Thymus (tissue), 11 donors: ENCODE measurements around the gene UBTD2. TPM values are rescaled to one million over a fixed set of nuclear protein-coding genes. Genes with fewer than 3 reads are reported as not detected.

ENCODE experiments used
- DNase-seq, 9 donors: peaks; one replicate each; pipeline ENCODE4 v3.0.0-alpha.2; 2013; ENCODE audit warnings: low spot score in 9 of 9, low read depth in 6 of 9, missing footprints in 1 of 9
- H3K27ac ChIP-seq, 2 donors: one replicate each; pipeline ENCODE4 v1.5.1; 2013; ENCODE audit warnings: control low read depth in 1 of 2, low read depth in 1 of 2, low read length in 1 of 2, mild to moderate bottlenecking in 1 of 2, moderate library complexity in 1 of 2
- H3K27me3 ChIP-seq, 2 donors: one replicate each; pipeline ENCODE4 v1.5.1; 2013; ENCODE audit warnings: low read length in 1 of 2; ENCODE audit not compliant: control insufficient read depth in 2 of 2, insufficient read depth in 1 of 2
- H3K36me3 ChIP-seq, 2 donors: one replicate each; pipeline ENCODE4 v1.5.1; 2013; ENCODE audit warnings: low read length in 1 of 2, mild to moderate bottlenecking in 1 of 2, moderate library complexity in 1 of 2; ENCODE audit not compliant: control insufficient read depth in 2 of 2, insufficient read depth in 2 of 2
- H3K4me1 ChIP-seq, 2 donors: one replicate each; pipeline ENCODE4 v1.5.1; 2013; ENCODE audit warnings: low read length in 2 of 2; ENCODE audit not compliant: control insufficient read depth in 2 of 2, insufficient read depth in 2 of 2
- H3K4me3 ChIP-seq, 2 donors: one replicate each; pipeline ENCODE4 v1.5.1; 2013; ENCODE audit warnings: low read length in 2 of 2, control low read depth in 1 of 2, mild to moderate bottlenecking in 1 of 2
- H3K9me3 ChIP-seq, 2 donors: one replicate each; pipeline ENCODE4 v1.5.1; 2013; ENCODE audit warnings: low read length in 1 of 2, mild to moderate bottlenecking in 1 of 2; ENCODE audit not compliant: control insufficient read depth in 2 of 2, insufficient read depth in 1 of 2
- WGBS: extraction: QIAGEN DNeasy Blood & Tissue Kit; methylation state at CpG from one replicate; pipeline ENCODE4 v1.1.7; 2013; 5-methylcytosine and 5-hydroxymethylcytosine counted together
- polyA plus RNA-seq: library from polyadenylated mRNA; stranded (reverse); fragments of 200-250 nt; gene quantifications from one replicate; pipeline ENCODE4 v1.2.3, GENCODE V29; 2013
- total RNA-seq: library from RNA; stranded (reverse); fragments of 120-200 nt; gene quantifications from one replicate; pipeline ENCODE4 v1.2.4, GENCODE V29; 2013
- donor health status: healthy.

UBTD2 gene
- total and polyA plus RNA-seq, 2 donors: 13.2 to 17.8 TPM

- Histone ChIP-seq H3K27me3 (peaks cover 2 to 4% of the 10 kb centered on the region in 2 donors), H3K4me3 (peak overlapping the region; percentile 80 to 91), H3K9me3 (no peaks in the 10 kb centered on the region), H3K27ac (peak overlapping the region; percentile 64 to 78), H3K4me1 (peaks cover 3 to 11% of the 10 kb centered on the region in 2 donors), H3K36me3 (no peaks in the 10 kb centered on the region)
- under 1% methylated on average over 79 of the region's 79 CpGs for WGBS
- DNase-seq: peak in 7 of 9 donors; percentile 29 to 83 (median 70)
Observed at GRCh38 chr5:172283862-172284610, 472 bp upstream of the UBTD2 start.

GRCh38 chr5:172282272-172283019, 1.1 kb downstream of the UBTD2 start:
- WGBS: 26% methylated on average over 13 of the region's 13 CpGs
- Histone ChIP-seq H3K27ac (no peak overlapping the region), H3K9me3 (no peaks in the 10 kb centered on the region), H3K4me3 (peak overlapping the region; percentile 80 to 91), H3K36me3 (no peaks in the 10 kb centered on the region), H3K27me3 (peaks cover 2 to 4% of the 10 kb centered on the region in 2 donors), H3K4me1 (peaks cover 3 to 11% of the 10 kb centered on the region in 2 donors)
- peak in 1 of 9 donors; percentile 8 for DNase-seq

DNA sequence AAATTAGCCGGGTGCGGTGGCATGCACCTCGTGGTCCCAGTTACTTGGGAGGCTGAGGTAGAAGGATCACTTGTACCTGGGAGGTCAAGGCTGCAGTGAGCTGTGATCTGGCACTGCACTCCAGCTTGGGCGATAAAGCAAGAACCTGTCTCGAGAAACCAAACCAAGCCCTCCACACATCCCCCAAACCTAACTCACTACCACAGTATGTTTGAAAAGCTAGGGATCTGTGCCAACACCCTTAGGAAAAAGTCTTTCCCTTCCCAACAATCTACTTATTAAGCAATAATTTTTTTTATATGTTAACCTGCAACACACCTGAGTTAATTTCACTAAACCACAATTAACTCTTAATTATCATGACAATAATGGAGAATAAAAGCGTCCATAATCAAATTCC, 2.2 kb downstream of the UBTD2 start:
- WGBS: 93% methylated on average over 6 of the region's 6 CpGs
- H3K4me3 ChIP-seq: no peak overlapping the region
- no peak overlapping the region for H3K27ac ChIP-seq
- H3K36me3 ChIP-seq: no peaks in the 10 kb centered on the region
- DNase-seq: no peak
- H3K4me1 ChIP-seq: peaks cover 3 to 11% of the 10 kb centered on the region in 2 donors
- peaks cover 2 to 4% of the 10 kb centered on the region in 2 donors for H3K27me3 ChIP-seq
- no peaks in the 10 kb centered on the region for H3K9me3 ChIP-seq

GRCh38 chr5:172280929-172281328, 2.6 kb downstream of the UBTD2 start:
- no peaks in the 10 kb centered on the region for H3K9me3 ChIP-seq
- no peak overlapping the region for H3K27ac ChIP-seq
- H3K36me3 ChIP-seq: no peaks in the 10 kb centered on the region
- H3K4me1 ChIP-seq: peaks cover 3 to 11% of the 10 kb centered on the region in 2 donors
- 95% methylated on average over 4 of the region's 4 CpGs for WGBS
- no peak overlapping the region for H3K4me3 ChIP-seq
- H3K27me3 ChIP-seq: peaks cover 2 to 4% of the 10 kb centered on the region in 2 donors
- no peak for DNase-seq

DNA sequence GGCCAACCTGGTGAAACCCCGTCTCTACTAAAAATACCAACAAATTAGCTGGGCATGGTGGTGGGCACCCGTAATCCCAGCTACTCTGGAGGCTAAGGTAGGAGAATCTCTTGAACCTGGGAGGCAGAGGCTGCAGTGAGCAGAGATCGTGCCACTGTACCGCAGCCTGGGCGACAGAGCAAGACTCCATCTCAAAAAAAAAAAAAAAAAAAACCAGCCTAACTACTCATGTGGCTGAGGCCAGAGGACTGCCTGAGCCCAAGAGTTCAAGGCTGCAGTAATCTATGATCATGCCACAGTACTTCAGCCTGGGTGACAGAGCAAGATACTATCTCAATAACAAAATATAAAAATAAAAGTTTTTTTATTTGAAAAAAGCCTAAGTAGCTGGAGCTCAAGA, 3.2 kb downstream of the UBTD2 start:
- Histone ChIP-seq H3K9me3 (no peaks in the 10 kb centered on the region), H3K27ac (no peak overlapping the region), H3K4me1 (peaks cover 3 to 11% of the 10 kb centered on the region in 2 donors), H3K27me3 (peaks cover 2 to 4% of the 10 kb centered on the region in 2 donors), H3K36me3 (no peaks in the 10 kb centered on the region), H3K4me3 (no peak overlapping the region)
- 99% methylated on average over 5 of the region's 5 CpGs for WGBS
- no peak for DNase-seq

DNA sequence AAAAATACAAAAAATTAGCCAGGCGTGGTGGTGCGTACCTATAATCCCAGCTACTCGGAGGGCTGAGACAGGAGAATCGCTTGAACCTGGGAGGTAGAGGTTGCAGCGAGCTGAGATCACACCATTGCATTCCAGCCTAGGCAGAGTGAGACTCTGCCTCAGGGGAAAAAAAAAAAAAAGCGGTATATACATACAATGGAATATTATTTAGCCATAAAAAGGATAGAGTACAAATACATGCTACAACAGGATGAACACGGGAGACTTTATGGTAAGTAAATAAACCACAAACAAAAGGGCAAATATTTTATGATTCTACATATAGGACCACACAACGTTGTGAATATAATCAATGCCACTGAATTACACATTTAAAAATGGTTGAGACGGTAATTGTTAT, 5.2 kb downstream of the UBTD2 start:
- H3K36me3 ChIP-seq: no peaks in the 10 kb centered on the region
- no peak for DNase-seq
- no peaks in the 10 kb centered on the region for H3K27me3 ChIP-seq
- no peak overlapping the region for H3K27ac ChIP-seq
- H3K4me1 ChIP-seq: peaks cover 3 to 7% of the 10 kb centered on the region in 2 donors
- no peak overlapping the region for H3K4me3 ChIP-seq
- no peaks in the 10 kb centered on the region for H3K9me3 ChIP-seq
- 98% methylated on average over 9 of the region's 9 CpGs for WGBS

DNA sequence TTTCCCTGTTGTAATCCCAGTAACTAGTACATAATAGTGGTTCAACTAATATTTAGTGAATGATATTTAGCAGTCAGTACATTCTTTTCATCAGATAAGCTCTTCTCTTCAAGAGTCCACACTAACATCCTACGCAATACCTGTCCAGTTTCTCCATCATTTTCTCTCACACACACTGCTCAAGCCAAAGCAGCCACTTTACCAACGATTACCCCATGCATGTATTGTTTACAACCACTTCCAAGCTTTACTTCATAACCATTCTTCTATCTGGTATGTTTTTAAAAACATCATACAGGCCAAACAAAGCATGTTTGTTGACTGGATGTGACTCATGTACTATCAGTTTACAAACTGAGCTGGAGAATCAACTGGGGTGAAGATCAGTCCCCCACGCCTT, 7.3 kb downstream of the UBTD2 start:
- H3K36me3 ChIP-seq: no peaks in the 10 kb centered on the region
- H3K27ac ChIP-seq: no peak overlapping the region
- H3K4me1 ChIP-seq: peaks cover 0 to 5% of the 10 kb centered on the region in 2 donors
- no peak overlapping the region for H3K4me3 ChIP-seq
- 97% methylated on average over 3 of the region's 3 CpGs for WGBS
- no peak for DNase-seq
- no peaks in the 10 kb centered on the region for H3K9me3 ChIP-seq
- no peaks in the 10 kb centered on the region for H3K27me3 ChIP-seq

GRCh38 chr5:172274951-172275753, 8.4 kb downstream of the UBTD2 start:
- H3K27me3 ChIP-seq: no peaks in the 10 kb centered on the region
- no peak for DNase-seq
- H3K4me3 ChIP-seq: no peak overlapping the region
- 86% methylated on average over 14 of the region's 14 CpGs for WGBS
- peaks cover 0 to 2% of the 10 kb centered on the region in 2 donors for H3K4me1 ChIP-seq
- H3K36me3 ChIP-seq: no peaks in the 10 kb centered on the region
- no peak overlapping the region for H3K27ac ChIP-seq
- no peaks in the 10 kb centered on the region for H3K9me3 ChIP-seq
